Keratinocyte (primary cell): ENCODE data around the gene CEACAM5. TPM values are rescaled to one million over a fixed set of nuclear protein-coding genes. Genes with fewer than 3 reads are reported as not detected.

Experiments used
- DNase-seq: peaks from one replicate; pipeline ENCODE4 v3.0.0-alpha.2; 2011; ENCODE audit warnings: low read depth, missing footprints, low spot score
- FAIRE-seq: peaks from 2 replicates; lab custom pipeline; 2011; peaks lifted over from hg19 to GRCh38; lab: Jason Lieb, UNC
- H2AFZ ChIP-seq: 2 replicates; pipeline ENCODE4 v1.6.0; 2012; ENCODE audit warnings: low read length, control low read depth, inconsistent platforms; ENCODE audit not compliant: control insufficient read depth
- H3K27ac ChIP-seq: 2 replicates; pipeline ENCODE4 v1.5.1; 2011; ENCODE audit warnings: low read length; ENCODE audit not compliant: control insufficient read depth, insufficient read depth
- H3K27me3 ChIP-seq: 3 replicates; pipeline ENCODE4 v1.6.0; 2011; ENCODE audit warnings: low read length; ENCODE audit not compliant: control insufficient read depth, insufficient read depth; ENCODE audit errors: extremely low read depth
- H3K36me3 ChIP-seq, 2 experiments: 2 replicates in 1 of 2; 3 replicates in 1 of 2; pipeline ENCODE4 v1.5.1; 2011; ENCODE audit warnings: low read length in 2 of 2, mild to moderate bottlenecking in 1 of 2; ENCODE audit not compliant: control insufficient read depth in 2 of 2, insufficient read depth in 2 of 2; ENCODE audit errors: extremely low read depth in 1 of 2
- H3K4me1 ChIP-seq: 3 replicates; pipeline ENCODE4 v1.5.1; 2011; ENCODE audit warnings: low read length; ENCODE audit not compliant: control insufficient read depth, insufficient read depth; ENCODE audit errors: extremely low read depth
- H3K4me2 ChIP-seq: 3 replicates; pipeline ENCODE4 v1.6.0; 2011; ENCODE audit warnings: low read depth, low read length; ENCODE audit not compliant: control insufficient read depth, insufficient read depth; ENCODE audit errors: extremely low read depth
- H3K4me3 ChIP-seq, 3 experiments: fragments of 200-600 bp in 1 of 3; sonication (generic) in 1 of 3; 2 replicates in 2 of 3; 3 replicates in 1 of 3; pipeline ENCODE4 v1.5.1; 2011 to 2016; ENCODE audit warnings: low read length in 3 of 3, mild to moderate bottlenecking in 3 of 3, control low read depth in 2 of 3, inconsistent platforms in 1 of 3, low read depth in 1 of 3, mixed read lengths in 1 of 3, mixed run types in 1 of 3, moderate library complexity in 1 of 3; ENCODE audit not compliant: control insufficient read depth in 2 of 3, insufficient read depth in 2 of 3; ENCODE audit errors: extremely low read depth in 1 of 3
- H3K79me2 ChIP-seq: 2 replicates; pipeline ENCODE4 v1.6.0; 2012; ENCODE audit warnings: low read length; ENCODE audit not compliant: control insufficient read depth, insufficient read depth
- H3K9ac ChIP-seq: 3 replicates; pipeline ENCODE4 v1.6.0; 2011; ENCODE audit warnings: low read length; ENCODE audit not compliant: control insufficient read depth, insufficient read depth; ENCODE audit errors: extremely low read depth
- H3K9me1 ChIP-seq: 3 replicates; pipeline ENCODE4 v1.6.0; 2011; ENCODE audit warnings: low read length; ENCODE audit not compliant: control insufficient read depth, insufficient read depth; ENCODE audit errors: extremely low read depth
- H3K9me3 ChIP-seq: 2 replicates; pipeline ENCODE4 v1.5.1; 2012; ENCODE audit warnings: low read depth, low read length; ENCODE audit not compliant: control insufficient read depth
- H4K20me1 ChIP-seq: 3 replicates; pipeline ENCODE4 v1.6.0; 2011; ENCODE audit warnings: low read length; ENCODE audit not compliant: control insufficient read depth, insufficient read depth; ENCODE audit errors: extremely low read depth
- CTCF ChIP-seq, 3 experiments: IDR thresholded peaks in 1 of 3; conservative IDR thresholded peaks in 1 of 3; optimal IDR thresholded peaks in 1 of 3; 2 replicates in 2 of 3; 3 replicates in 1 of 3; pipeline versions ENCODE3 to v1.5.1; 2011; ENCODE audit warnings: low read length in 3 of 3, mild to moderate bottlenecking in 3 of 3, moderate library complexity in 2 of 3, control low read depth in 1 of 3, inconsistent platforms in 1 of 3; ENCODE audit not compliant: insufficient read depth in 2 of 3; ENCODE audit errors: extremely low read depth in 1 of 3
- EZH2 ChIP-seq: IDR thresholded peaks from one replicate; pipeline ENCODE4 v1.6.1; 2012; ENCODE audit warnings: inconsistent platforms, mild to moderate bottlenecking, low read length, moderate library complexity
- dilution Hi-C: fragments of 300-500 bp; cut with MboI; formaldehyde crosslinking; loops from one replicate; pipeline ENCODE4 v1.7.0; 2020; ENCODE audit warnings: low sequenced_read_pairs; ENCODE audit not compliant: extremely low pct_ligation_motif_present
- polyA plus RNA-seq, 5 experiments: library from polyadenylated mRNA; depleted of rRNA in 3 of 5; stranded (reverse) in 3 of 5; stranded (forward) in 1 of 5; unstranded in 1 of 5; fragments of >200 nt; gene quantifications; 1 replicate in 1 of 5; 2 replicates in 3 of 5; 3 replicates in 1 of 5; pipeline versions ENCODE4 v1.2.1 to v1.2.3, GENCODE V29; 2011 to 2012; ENCODE audit warnings: missing spikeins in 2 of 5, low read depth in 1 of 5, low replicate concordance in 1 of 5

Gene CEACAM5
- polyA plus RNA-seq, 1 donor (not counting 4 experiments of a cell fraction or from before 2014, with no cell fraction given), result not detected

- Histone ChIP-seq H3K27ac (no peak overlapping the region), H3K79me2 (no peaks in the 10 kb centered on the region), H3K27me3 (peaks cover 3% of the 10 kb centered on the region), H4K20me1 (no peaks in the 10 kb centered on the region), H3K9me1 (no peaks in the 10 kb centered on the region), H3K4me3 (no peak overlapping the region), H3K36me3 (no peaks in the 10 kb centered on the region), H2AFZ (no peak overlapping the region), H3K9ac (no peak overlapping the region), H3K4me2 (no peak overlapping the region), H3K4me1 (no peaks in the 10 kb centered on the region), H3K9me3 (no peaks in the 10 kb centered on the region)
- DNase-seq (no peak), FAIRE-seq (no peak)
- dilution Hi-C loops, result no loop called here
- no peak for TF ChIP-seq EZH2
- TF ChIP-seq CTCF (optimal IDR thresholded peaks at IDR 0.05 in 1 of 3, IDR thresholded peaks at IDR 0.05 in 1 of 3, conservative IDR thresholded peaks at IDR 0.05 in 1 of 3; ENCODE audit: extremely low read depth in 1 of 3, insufficient read depth in 2 of 3, low read length in 3 of 3), result no peak
Observed at GRCh38 chr19:41740415-41741243, 32.2 kb downstream of the CEACAM5 start.

- Histone ChIP-seq H3K9ac (no peak overlapping the region), H3K4me3 (no peak overlapping the region), H3K4me2 (no peak overlapping the region), H3K9me1 (no peaks in the 10 kb centered on the region), H3K27ac (no peak overlapping the region), H3K36me3 (no peaks in the 10 kb centered on the region), H3K27me3 (peaks cover 8% of the 10 kb centered on the region), H3K9me3 (no peaks in the 10 kb centered on the region), H3K4me1 (no peaks in the 10 kb centered on the region), H4K20me1 (no peaks in the 10 kb centered on the region), H3K79me2 (no peaks in the 10 kb centered on the region), H2AFZ (no peak overlapping the region)
- dilution Hi-C loops, result no loop called here
- TF ChIP-seq CTCF (optimal IDR thresholded peaks at IDR 0.05 in 1 of 3, IDR thresholded peaks at IDR 0.05 in 1 of 3, conservative IDR thresholded peaks at IDR 0.05 in 1 of 3; ENCODE audit: extremely low read depth in 1 of 3, insufficient read depth in 2 of 3, low read length in 3 of 3) (no peak), EZH2 (no peak)
- FAIRE-seq (no peak), DNase-seq (no peak)
Observed at GRCh38 chr19:41741244-41741554, 32.8 kb downstream of the CEACAM5 start.
